ENCODE results near the gene PLCXD1. TPM values are rescaled to one million over a fixed set of nuclear protein-coding genes. Genes with fewer than 3 reads are reported as not detected.

The PLCXD1 gene
- total RNA-seq, 4 donors from 2014 or later = 2.8 to 19.5 (median 8.1) TPM

GRCh38 chrX:257681-258289 lies 23.4 kb upstream of the PLCXD1 start:
- intact Hi-C loops (cut with DNase I; ENCODE audit: low total_unique reads) = no loop called here
- DNase-seq = no peak
- TF ChIP-seq POLR2A (IDR thresholded peaks at IDR 0.05) = no peak
- TF ChIP-seq, protein P1, sequence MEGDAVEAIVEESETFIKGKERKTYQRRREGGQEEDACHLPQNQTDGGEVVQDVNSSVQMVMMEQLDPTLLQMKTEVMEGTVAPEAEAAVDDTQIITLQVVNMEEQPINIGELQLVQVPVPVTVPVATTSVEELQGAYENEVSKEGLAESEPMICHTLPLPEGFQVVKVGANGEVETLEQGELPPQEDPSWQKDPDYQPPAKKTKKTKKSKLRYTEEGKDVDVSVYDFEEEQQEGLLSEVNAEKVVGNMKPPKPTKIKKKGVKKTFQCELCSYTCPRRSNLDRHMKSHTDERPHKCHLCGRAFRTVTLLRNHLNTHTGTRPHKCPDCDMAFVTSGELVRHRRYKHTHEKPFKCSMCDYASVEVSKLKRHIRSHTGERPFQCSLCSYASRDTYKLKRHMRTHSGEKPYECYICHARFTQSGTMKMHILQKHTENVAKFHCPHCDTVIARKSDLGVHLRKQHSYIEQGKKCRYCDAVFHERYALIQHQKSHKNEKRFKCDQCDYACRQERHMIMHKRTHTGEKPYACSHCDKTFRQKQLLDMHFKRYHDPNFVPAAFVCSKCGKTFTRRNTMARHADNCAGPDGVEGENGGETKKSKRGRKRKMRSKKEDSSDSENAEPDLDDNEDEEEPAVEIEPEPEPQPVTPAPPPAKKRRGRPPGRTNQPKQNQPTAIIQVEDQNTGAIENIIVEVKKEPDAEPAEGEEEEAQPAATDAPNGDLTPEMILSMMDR (IDR thresholded peaks at IDR 0.05) = no peak
- Histone ChIP-seq H3K4me1 (no peaks in the 10 kb centered on the region), H3K36me3 (no peaks in the 10 kb centered on the region), H3K4me3 (no peak overlapping the region), H3K9me3 (no peaks in the 10 kb centered on the region), H3K27me3 (no peaks in the 10 kb centered on the region), H3K27ac (no peak overlapping the region)

- DNase-seq = no peak
- Histone ChIP-seq H3K27ac (no peak overlapping the region), H3K27me3 (no peaks in the 10 kb centered on the region), H3K4me3 (no peak overlapping the region), H3K4me1 (no peaks in the 10 kb centered on the region), H3K36me3 (no peaks in the 10 kb centered on the region), H3K9me3 (no peaks in the 10 kb centered on the region)
- intact Hi-C loops (cut with DNase I; ENCODE audit: low total_unique reads) = no loop called here
- TF ChIP-seq, protein P1 (IDR thresholded peaks at IDR 0.05) = no peak
- TF ChIP-seq POLR2A (IDR thresholded peaks at IDR 0.05) = no peak
These were observed 22.7 kb upstream of the PLCXD1 start for GRCh38 chrX:258291-259040.

GRCh38 chrX:259692-260355 lies 21.4 kb upstream of the PLCXD1 start:
- Histone ChIP-seq H3K36me3 (no peaks in the 10 kb centered on the region), H3K4me1 (no peaks in the 10 kb centered on the region), H3K4me3 (no peak overlapping the region), H3K27ac (no peak overlapping the region), H3K27me3 (no peaks in the 10 kb centered on the region), H3K9me3 (no peaks in the 10 kb centered on the region)
- DNase-seq = no peak
- TF ChIP-seq, protein P1 (IDR thresholded peaks at IDR 0.05) = no peak
- TF ChIP-seq POLR2A (IDR thresholded peaks at IDR 0.05) = no peak
- intact Hi-C loops (cut with DNase I; ENCODE audit: low total_unique reads) = no loop called here

DNA sequence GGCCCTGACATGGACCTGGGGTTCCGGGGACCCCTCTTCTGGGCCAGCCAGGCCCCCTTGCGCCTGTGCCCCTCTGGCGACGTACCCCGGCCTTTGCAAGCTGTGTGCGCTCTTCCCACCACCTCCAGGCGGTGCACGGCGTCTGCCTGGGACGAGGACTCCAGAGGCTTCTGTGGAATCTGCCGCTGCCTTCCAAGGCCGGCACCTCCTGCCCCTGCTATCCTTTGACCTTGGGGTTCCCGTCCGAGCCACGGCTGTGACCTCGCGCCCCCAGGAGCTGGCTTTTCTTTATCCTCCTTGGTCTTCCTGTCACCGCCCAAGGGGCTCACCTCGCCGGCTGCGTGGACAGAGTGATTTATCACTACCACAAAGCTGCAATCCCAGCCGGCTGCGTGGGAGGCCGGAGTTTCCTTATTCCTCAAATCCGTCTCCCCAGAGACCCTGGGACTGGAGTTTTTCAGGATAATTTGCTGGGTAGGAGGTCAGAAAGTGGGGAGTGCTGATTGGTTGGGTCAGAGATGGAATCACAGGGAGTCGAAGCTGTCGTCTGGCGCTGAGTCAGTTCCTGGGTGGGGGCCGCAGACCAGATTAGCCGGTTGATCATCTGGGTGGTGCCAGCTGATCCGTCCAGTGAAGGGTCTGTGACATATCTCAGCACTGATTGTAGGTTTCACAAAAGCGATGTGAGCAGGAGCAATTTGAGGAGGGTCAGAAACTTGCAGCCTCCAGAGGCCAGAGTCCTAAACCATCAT lies 19.8 kb upstream of the PLCXD1 start:
- intact Hi-C loops (cut with DNase I; ENCODE audit: low total_unique reads) = no loop called here
- DNase-seq = no peak
- Histone ChIP-seq H3K4me3 (no peak overlapping the region), H3K4me1 (no peaks in the 10 kb centered on the region), H3K9me3 (no peaks in the 10 kb centered on the region), H3K27me3 (no peaks in the 10 kb centered on the region), H3K36me3 (no peaks in the 10 kb centered on the region), H3K27ac (no peak overlapping the region)
- TF ChIP-seq, protein P1 (IDR thresholded peaks at IDR 0.05) = no peak
- no peak for TF ChIP-seq POLR2A (IDR thresholded peaks at IDR 0.05)
